Endothelial cell (in vitro differentiated cells): ENCODE results near the gene RCOR2. TPM values are rescaled to one million over a fixed set of nuclear protein-coding genes. Genes with fewer than 3 reads are reported as not detected.

ENCODE experiments used
- DNase-seq: peaks from one replicate; pipeline ENCODE4 v3.0.0; 2021; ENCODE audit warnings: low spot score
- H3K27ac Mint-ChIP-seq: one replicate; pipeline ENCODE4 v1.8.0; 2021; ENCODE audit warnings: mixed read lengths, inconsistent platforms; ENCODE audit not compliant: unreplicated experiment
- H3K27me3 Mint-ChIP-seq: one replicate; pipeline ENCODE4 v1.8.0; 2021; ENCODE audit warnings: mild to moderate bottlenecking, moderate library complexity, mixed read lengths, inconsistent platforms; ENCODE audit not compliant: unreplicated experiment
- H3K36me3 Mint-ChIP-seq: one replicate; pipeline ENCODE4 v1.8.0; 2021; ENCODE audit warnings: mild to moderate bottlenecking, low read depth, mixed read lengths, inconsistent platforms; ENCODE audit not compliant: unreplicated experiment
- H3K4me1 Mint-ChIP-seq: one replicate; pipeline ENCODE4 v1.8.0; 2021; ENCODE audit warnings: mild to moderate bottlenecking, mixed read lengths, inconsistent platforms; ENCODE audit not compliant: unreplicated experiment
- H3K4me3 Mint-ChIP-seq: one replicate; pipeline ENCODE4 v1.8.0; 2021; ENCODE audit warnings: mild to moderate bottlenecking, mixed read lengths, inconsistent platforms; ENCODE audit not compliant: unreplicated experiment
- H3K9me3 Mint-ChIP-seq: one replicate; pipeline ENCODE4 v1.8.0; 2021; ENCODE audit warnings: mixed read lengths, inconsistent platforms; ENCODE audit not compliant: unreplicated experiment
- total RNA-seq: library from RNA; stranded (reverse); fragmentation: NEBNext Ultra II Directional; extraction: Animal tissue kit (Norgen Biotek cat#: 25700); gene quantifications from one replicate; pipeline ENCODE4 v1.2.1, GENCODE V29; 2021; ENCODE audit not compliant: unreplicated experiment
- TF ChIP-seq, protein P1 (sequence below): fragments of 200-600 bp; sonication (generic); IDR thresholded peaks from one replicate; pipeline ENCODE4 v1.5.0; 2021; ENCODE audit warnings: antibody characterized with exemption; ENCODE audit not compliant: unreplicated experiment

RCOR2 gene
- total RNA-seq, 1 donor from 2014 or later, result 9.3 TPM

DNA sequence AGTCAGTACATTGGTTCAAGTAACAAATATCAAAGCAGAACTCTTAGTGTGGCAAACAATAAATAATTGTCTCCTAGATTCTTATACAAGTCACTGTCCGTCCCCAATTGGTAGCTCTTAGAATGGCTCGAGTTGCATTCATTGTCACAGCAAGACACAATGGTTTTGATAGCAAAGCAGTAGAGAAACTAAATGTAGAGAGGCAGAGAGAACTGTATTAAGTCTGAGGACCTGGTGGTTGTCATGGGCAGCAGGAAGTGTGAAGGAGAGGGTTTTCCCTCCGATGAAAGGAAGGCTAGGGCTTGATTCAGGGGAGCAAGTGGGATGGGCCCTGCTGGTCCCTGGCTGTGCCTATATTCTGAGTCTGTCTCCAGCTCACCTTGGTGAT, 36.6 kb downstream of the RCOR2 start:
- peaks cover 40% of the 10 kb centered on the region for H3K4me1 Mint-ChIP-seq
- no peak for DNase-seq
- no peaks in the 10 kb centered on the region for H3K9me3 Mint-ChIP-seq
- no peak overlapping the region for H3K4me3 Mint-ChIP-seq
- peak overlapping the region; percentile 81 for H3K27ac Mint-ChIP-seq
- TF ChIP-seq, protein P1, sequence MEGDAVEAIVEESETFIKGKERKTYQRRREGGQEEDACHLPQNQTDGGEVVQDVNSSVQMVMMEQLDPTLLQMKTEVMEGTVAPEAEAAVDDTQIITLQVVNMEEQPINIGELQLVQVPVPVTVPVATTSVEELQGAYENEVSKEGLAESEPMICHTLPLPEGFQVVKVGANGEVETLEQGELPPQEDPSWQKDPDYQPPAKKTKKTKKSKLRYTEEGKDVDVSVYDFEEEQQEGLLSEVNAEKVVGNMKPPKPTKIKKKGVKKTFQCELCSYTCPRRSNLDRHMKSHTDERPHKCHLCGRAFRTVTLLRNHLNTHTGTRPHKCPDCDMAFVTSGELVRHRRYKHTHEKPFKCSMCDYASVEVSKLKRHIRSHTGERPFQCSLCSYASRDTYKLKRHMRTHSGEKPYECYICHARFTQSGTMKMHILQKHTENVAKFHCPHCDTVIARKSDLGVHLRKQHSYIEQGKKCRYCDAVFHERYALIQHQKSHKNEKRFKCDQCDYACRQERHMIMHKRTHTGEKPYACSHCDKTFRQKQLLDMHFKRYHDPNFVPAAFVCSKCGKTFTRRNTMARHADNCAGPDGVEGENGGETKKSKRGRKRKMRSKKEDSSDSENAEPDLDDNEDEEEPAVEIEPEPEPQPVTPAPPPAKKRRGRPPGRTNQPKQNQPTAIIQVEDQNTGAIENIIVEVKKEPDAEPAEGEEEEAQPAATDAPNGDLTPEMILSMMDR, result no peak
- H3K36me3 Mint-ChIP-seq, result peaks cover 7% of the 10 kb centered on the region
- peaks cover 4% of the 10 kb centered on the region for H3K27me3 Mint-ChIP-seq

DNA sequence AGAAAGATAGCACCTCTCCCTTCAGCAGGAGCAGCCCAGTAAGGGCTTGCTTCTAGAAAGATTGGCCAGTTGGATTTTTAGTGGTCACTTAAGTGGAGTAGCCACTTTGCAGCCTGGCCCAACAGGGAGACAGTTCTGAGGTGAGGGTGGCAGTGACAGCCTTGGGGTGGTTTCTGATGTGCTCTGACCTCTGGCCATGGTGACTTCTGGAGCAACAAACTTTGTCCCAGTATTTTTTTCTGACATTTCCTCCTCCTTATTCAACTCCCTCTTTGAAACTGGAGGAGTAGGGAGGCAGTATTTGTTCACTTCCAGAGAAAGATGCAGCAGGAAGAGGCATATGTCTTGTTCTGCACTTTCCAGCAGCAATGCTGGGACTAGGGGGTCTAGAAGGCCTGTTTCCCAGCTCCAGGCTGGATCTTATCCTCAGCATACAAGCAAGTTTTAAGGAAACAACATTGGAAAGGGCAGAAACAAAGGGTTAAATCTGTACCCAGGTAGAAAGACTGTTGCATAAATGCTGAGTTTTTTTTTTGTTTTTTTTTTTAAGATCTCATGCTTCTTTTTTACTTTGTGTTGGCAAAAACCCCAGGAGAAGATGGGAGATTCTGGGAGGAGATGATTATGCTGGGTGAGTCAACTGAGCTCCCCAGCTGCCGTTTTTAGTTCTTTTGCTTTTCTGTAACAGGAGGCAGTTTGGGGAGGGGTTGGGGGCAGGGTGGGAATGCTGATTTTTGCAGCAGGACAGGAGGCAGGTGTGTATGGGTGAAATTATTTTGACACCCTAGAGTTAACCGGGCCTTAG, 37.2 kb downstream of the RCOR2 start:
- Mint-ChIP-seq H3K27me3 (peaks cover 4% of the 10 kb centered on the region), H3K4me3 (peak overlapping the region; percentile 2), H3K4me1 (peaks cover 41% of the 10 kb centered on the region), H3K27ac (peak overlapping the region; percentile 10), H3K9me3 (no peaks in the 10 kb centered on the region), H3K36me3 (peaks cover 7% of the 10 kb centered on the region)
- no peak for DNase-seq
- TF ChIP-seq, protein P1, result no peak

DNA sequence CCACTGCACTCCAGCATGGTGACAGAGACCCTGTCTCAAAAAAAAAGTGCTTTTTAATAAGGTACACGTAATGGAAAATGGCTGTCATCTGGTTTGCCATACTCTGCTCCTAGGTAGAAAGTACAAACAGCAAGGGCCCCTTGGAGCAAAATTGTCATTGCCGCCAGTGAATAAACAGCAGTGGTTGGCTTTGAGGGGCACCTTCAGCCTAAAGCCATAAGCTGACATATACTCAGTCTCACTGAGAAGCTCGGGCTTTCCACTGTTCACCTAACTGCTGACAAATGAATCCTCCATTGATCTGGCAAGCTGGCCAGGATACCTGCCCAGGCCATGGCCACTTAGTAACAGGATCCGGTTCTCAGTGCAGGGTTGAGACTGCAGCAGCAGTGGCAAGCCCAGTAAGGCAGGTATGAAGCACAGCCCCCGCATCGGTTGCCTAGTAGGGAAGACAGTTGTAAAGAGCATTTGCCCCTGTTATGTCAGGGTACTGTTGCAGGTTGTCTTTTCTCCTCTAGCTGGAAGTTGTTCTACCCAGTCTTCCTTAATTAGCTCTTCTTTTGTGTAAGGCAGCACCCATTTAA, 39.2 kb downstream of the RCOR2 start:
- H3K4me3 Mint-ChIP-seq, result no peak overlapping the region
- H3K27me3 Mint-ChIP-seq, result peaks cover 6% of the 10 kb centered on the region
- peaks cover 57% of the 10 kb centered on the region for H3K4me1 Mint-ChIP-seq
- H3K27ac Mint-ChIP-seq, result peak overlapping the region; percentile 57
- TF ChIP-seq, protein P1, result no peak
- no peaks in the 10 kb centered on the region for H3K9me3 Mint-ChIP-seq
- no peak for DNase-seq
- peaks cover 13% of the 10 kb centered on the region for H3K36me3 Mint-ChIP-seq

DNA sequence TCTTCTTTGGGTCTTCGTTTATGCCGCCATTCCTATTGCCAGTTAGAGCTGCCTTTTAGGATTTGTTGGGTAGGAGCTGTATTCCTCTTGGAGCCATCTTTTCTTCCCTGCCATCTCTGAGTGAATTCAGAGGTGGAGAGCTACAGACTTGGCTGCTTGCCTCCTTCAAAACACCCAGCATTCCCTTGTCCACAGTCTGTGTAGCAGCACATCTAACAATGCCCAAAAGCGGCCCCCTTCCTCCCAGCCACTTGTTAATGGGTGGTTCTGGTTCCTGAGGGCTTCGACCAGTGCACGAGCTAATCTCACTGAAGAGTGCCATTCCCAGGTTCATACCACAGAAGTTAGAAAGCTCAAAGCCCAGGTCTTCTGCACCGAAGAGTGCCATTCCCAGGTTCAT, 40.3 kb downstream of the RCOR2 start:
- no peak overlapping the region for H3K27ac Mint-ChIP-seq
- H3K9me3 Mint-ChIP-seq, result no peaks in the 10 kb centered on the region
- H3K4me1 Mint-ChIP-seq, result peaks cover 62% of the 10 kb centered on the region
- peaks cover 6% of the 10 kb centered on the region for H3K27me3 Mint-ChIP-seq
- no peak for DNase-seq
- TF ChIP-seq, protein P1, result no peak
- peaks cover 10% of the 10 kb centered on the region for H3K36me3 Mint-ChIP-seq
- no peak overlapping the region for H3K4me3 Mint-ChIP-seq

DNA sequence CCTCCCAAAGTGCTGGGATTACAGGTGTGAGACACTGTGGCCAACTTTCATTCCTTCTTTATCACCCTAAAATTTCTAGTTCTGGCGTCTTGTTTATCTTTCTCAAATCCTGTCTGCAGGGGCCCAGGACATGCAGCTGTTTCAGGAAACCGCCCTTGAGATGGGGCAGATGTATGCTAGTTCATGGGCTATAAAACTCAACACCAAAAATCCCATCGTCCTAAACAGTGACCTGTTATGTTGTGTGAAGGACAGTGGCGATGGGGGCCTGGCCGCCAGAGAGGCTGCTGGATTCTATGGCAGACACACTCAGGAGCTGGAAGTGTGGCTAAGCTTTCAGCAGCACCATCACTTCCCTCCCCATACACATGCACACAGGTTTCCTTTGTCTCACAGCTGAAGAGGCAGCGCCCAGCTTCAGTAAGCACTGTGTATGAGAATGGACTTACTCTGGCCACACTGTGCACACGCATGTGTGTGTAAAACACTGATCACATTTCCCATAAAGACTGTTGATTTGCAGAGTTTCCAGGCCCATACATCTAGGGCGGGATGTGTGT, 41.4 kb downstream of the RCOR2 start:
- Mint-ChIP-seq H3K27ac (no peak overlapping the region), H3K27me3 (peaks cover 6% of the 10 kb centered on the region), H3K36me3 (peaks cover 6% of the 10 kb centered on the region), H3K4me1 (peaks cover 56% of the 10 kb centered on the region), H3K4me3 (no peak overlapping the region), H3K9me3 (no peaks in the 10 kb centered on the region)
- DNase-seq, result no peak
- TF ChIP-seq, protein P1, result no peak
